Smooth muscle cell (in vitro differentiated cells): ENCODE results near the gene GALT. TPM values are rescaled to one million over a fixed set of nuclear protein-coding genes. Genes with fewer than 3 reads are reported as not detected.
A peak's percentile ranks its signal among the peaks of the same experiment; 100 is the strongest.

Source experiments
- DNase-seq: peaks from one replicate; lab custom pipeline; 2025; ENCODE audit not compliant: unreplicated experiment; lab: John Stamatoyannopoulos, UW
- H2AFZ ChIP-seq: fragments of 200-600 bp; sonication (generic); 2 replicates; pipeline ENCODE4 v1.6.0; 2016; ENCODE audit warnings: antibody characterized with exemption, low read depth, mild to moderate bottlenecking
- H3F3A ChIP-seq: fragments of 200-600 bp; sonication (generic); 2 replicates; pipeline ENCODE4 v1.6.0; 2017; ENCODE audit warnings: antibody characterized with exemption, low read depth
- H3K27ac ChIP-seq: fragments of 200-600 bp; sonication (generic); 2 replicates; pipeline ENCODE4 v1.5.1; 2016; ENCODE audit warnings: low read depth, mild to moderate bottlenecking
- H3K27me3 ChIP-seq: fragments of 200-600 bp; sonication (generic); 2 replicates; pipeline ENCODE4 v1.6.1; 2016; ENCODE audit warnings: low read depth, mild to moderate bottlenecking
- H3K36me3 ChIP-seq: fragments of 200-600 bp; sonication (generic); 2 replicates; pipeline ENCODE4 v1.5.1; 2016; ENCODE audit warnings: low read depth
- H3K4me1 ChIP-seq: fragments of 200-600 bp; sonication (generic); 2 replicates; pipeline ENCODE4 v1.5.1; 2016; ENCODE audit warnings: low read depth
- H3K4me2 ChIP-seq: fragments of 200-600 bp; sonication (generic); 2 replicates; pipeline ENCODE4 v1.6.0; 2016; ENCODE audit warnings: mild to moderate bottlenecking
- H3K4me3 ChIP-seq: fragments of 200-600 bp; sonication (generic); 2 replicates; pipeline ENCODE4 v1.5.1; 2016; ENCODE audit warnings: mild to moderate bottlenecking
- H3K79me2 ChIP-seq: fragments of 200-600 bp; sonication (generic); 2 replicates; pipeline ENCODE4 v1.6.0; 2016; ENCODE audit warnings: low read depth, mild to moderate bottlenecking
- H3K9ac ChIP-seq: fragments of 200-600 bp; sonication (generic); 2 replicates; pipeline ENCODE4 v1.6.0; 2016; ENCODE audit warnings: low read depth
- H3K9me3 ChIP-seq: fragments of 200-600 bp; sonication (generic); replicated peaks from 2 replicates; pipeline ENCODE4 v1.5.1; 2016; ENCODE audit warnings: low read depth
- H4K20me1 ChIP-seq: fragments of 200-600 bp; sonication (generic); 2 replicates; pipeline ENCODE4 v1.6.0; 2016; ENCODE audit warnings: low read depth
- WGBS: methylation state at CpG from one replicate; pipeline ENCODE4 v1.1.7; 2016; ENCODE audit warnings: low lambda C conversion rate; 5-methylcytosine and 5-hydroxymethylcytosine counted together
- polyA plus RNA-seq: library from polyadenylated mRNA; unstranded; fragments of >200 nt; fragmentation: Nextera tagmentation; extraction: Ambion mirVana; gene quantifications from 2 replicates; pipeline ENCODE4 v1.2.1, GENCODE V29; 2016
- total RNA-seq: library from RNA; depleted of rRNA; stranded (reverse); fragments of >200 nt; gene quantifications from 2 replicates; pipeline ENCODE4 v1.2.3, GENCODE V29; 2014
- TF ChIP-seq, protein P1 (sequence below): fragments of 200-600 bp; sonication (generic); IDR thresholded peaks from 2 replicates; pipeline ENCODE4 v1.5.1; 2017; ENCODE audit warnings: borderline replicate concordance, mild to moderate bottlenecking, antibody characterized with exemption; ENCODE audit not compliant: insufficient read depth, poor library complexity, severe bottlenecking

GALT gene
- total and polyA plus RNA-seq, 2 experiments from 2014 or later: 32.9 to 46.4 TPM

DNA sequence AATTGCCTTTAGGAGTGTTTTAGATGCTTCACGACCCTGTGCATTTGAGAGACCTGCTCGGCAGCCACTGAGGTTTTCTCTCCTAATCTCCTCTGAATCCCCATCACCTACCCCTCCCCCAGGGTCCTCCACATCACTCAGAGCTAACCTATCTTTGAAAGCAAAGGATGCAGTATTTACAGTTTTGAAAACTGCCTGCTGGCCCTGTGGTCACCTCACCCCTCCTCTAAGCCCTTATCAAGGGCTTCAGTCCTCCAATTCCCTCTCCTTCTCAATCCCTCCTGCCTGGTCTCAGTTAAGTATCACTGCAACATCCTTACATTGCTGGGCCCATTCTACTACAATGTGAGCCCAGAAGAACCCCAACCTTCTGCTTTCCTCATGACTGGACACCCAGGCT lies 39.1 kb upstream of the GALT start:
- Histone ChIP-seq H3K4me1 (peaks cover 7% of the 10 kb centered on the region), H3K27me3 (no peaks in the 10 kb centered on the region), H3K79me2 (peaks cover 3% of the 10 kb centered on the region), H3F3A (no peaks in the 10 kb centered on the region), H3K9me3 (no peaks in the 10 kb centered on the region), H2AFZ (no peak overlapping the region), H3K4me3 (no peak overlapping the region), H3K27ac (no peak overlapping the region), H3K9ac (no peak overlapping the region), H4K20me1 (no peaks in the 10 kb centered on the region), H3K4me2 (no peak overlapping the region), H3K36me3 (no peaks in the 10 kb centered on the region)
- TF ChIP-seq, protein P1, sequence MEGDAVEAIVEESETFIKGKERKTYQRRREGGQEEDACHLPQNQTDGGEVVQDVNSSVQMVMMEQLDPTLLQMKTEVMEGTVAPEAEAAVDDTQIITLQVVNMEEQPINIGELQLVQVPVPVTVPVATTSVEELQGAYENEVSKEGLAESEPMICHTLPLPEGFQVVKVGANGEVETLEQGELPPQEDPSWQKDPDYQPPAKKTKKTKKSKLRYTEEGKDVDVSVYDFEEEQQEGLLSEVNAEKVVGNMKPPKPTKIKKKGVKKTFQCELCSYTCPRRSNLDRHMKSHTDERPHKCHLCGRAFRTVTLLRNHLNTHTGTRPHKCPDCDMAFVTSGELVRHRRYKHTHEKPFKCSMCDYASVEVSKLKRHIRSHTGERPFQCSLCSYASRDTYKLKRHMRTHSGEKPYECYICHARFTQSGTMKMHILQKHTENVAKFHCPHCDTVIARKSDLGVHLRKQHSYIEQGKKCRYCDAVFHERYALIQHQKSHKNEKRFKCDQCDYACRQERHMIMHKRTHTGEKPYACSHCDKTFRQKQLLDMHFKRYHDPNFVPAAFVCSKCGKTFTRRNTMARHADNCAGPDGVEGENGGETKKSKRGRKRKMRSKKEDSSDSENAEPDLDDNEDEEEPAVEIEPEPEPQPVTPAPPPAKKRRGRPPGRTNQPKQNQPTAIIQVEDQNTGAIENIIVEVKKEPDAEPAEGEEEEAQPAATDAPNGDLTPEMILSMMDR: no peak
- no peak for DNase-seq
- 64% methylated on average over 2 of the region's 2 CpGs for WGBS

DNA sequence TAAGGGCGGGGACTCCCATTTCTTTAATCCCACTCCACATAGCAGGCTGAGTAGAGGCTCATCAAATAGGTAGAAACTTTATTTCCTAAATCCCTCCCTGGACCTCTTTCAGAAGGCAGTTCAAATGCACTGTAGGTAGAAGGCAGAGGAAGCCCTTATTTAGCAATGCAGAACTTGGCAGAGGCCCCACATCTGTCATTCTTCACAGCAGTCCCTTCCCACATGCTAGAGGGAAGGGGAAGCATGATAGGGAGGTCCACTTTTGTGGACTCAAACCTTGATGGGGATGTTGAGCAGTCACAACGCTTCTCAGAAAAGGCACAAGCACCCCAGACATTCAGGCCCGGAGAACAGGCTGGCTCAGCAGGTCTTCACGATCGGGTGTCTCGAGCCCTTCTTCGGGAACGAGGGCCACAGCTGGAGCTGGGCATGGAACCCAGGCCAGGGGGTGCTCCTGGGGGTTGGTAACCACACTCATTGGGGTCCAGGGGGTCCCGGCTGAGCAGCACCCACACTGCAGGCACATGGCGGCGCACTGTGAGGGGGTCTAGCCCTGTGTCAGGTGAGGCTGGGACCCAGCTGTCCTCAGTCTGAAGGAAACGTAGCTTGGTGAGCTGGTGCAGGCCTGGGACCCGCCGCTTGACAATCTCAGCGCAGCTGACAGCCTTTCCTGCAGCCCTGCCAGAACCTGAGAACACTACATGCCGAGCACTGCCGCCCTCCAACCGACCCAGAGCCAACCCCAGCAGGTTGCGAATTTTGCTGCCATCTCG lies 35.9 kb upstream of the GALT start:
- peaks cover 7% of the 10 kb centered on the region for H3F3A ChIP-seq
- H3K4me1 ChIP-seq: peaks cover 10% of the 10 kb centered on the region
- H3K4me2 ChIP-seq: peak overlapping the region; percentile 97
- no peaks in the 10 kb centered on the region for H4K20me1 ChIP-seq
- H3K27ac ChIP-seq: no peak overlapping the region
- no peaks in the 10 kb centered on the region for H3K36me3 ChIP-seq
- peaks cover 3% of the 10 kb centered on the region for H3K79me2 ChIP-seq
- TF ChIP-seq, protein P1: no peak
- DNase-seq: no peak
- H2AFZ ChIP-seq: no peak overlapping the region
- no peak overlapping the region for H3K4me3 ChIP-seq
- no peak overlapping the region for H3K9ac ChIP-seq
- H3K27me3 ChIP-seq: no peaks in the 10 kb centered on the region
- WGBS: 94% methylated on average over 20 of the region's 20 CpGs
- no peaks in the 10 kb centered on the region for H3K9me3 ChIP-seq

DNA sequence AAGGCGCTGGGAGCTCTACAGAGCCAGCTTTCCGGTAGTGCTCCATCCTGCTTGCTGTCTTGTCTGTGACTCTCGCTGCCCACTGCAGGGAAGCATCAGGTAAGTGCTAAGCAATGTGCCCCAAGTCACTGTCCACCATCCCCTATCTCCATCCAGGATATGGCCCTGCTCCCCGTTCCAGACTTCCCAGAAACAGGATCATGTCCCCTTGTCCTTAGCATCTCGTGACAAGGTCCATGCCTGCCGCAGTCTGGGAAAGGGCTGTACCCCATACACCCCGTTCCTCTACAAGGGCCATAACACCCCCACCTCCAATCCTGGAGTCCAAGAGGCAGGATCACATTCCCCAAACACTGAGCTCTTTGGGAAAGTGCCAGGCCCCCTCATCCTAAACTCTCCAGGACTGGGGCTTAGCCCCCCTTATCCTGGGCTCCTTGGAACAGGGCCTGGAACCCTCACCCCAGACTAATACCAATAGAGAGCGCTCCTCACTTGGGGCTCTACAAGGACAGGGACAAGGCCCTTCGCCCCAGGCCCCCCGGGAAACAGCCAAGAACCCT lies 35.1 kb upstream of the GALT start:
- DNase-seq: no peak
- WGBS: 65% methylated on average over 10 of the region's 10 CpGs
- Histone ChIP-seq H2AFZ (peak overlapping the region; percentile 89), H3K9ac (peak overlapping the region; percentile 87), H3K4me3 (peak overlapping the region; percentile 82), H3K27me3 (no peaks in the 10 kb centered on the region), H3K36me3 (peaks cover 1% of the 10 kb centered on the region), H3K27ac (no peak overlapping the region), H3K79me2 (peaks cover 3% of the 10 kb centered on the region), H3K4me1 (peaks cover 10% of the 10 kb centered on the region), H3K9me3 (no peaks in the 10 kb centered on the region), H3K4me2 (peak overlapping the region; percentile 97), H3F3A (peaks cover 7% of the 10 kb centered on the region), H4K20me1 (no peaks in the 10 kb centered on the region)
- TF ChIP-seq, protein P1: no peak
